HG03575 (cell line): Measurements from ENCODE around the gene TSPAN16.
"Not testable (repeated sequence)": the region's sequence is repeated elsewhere in the genome, so short reads cannot be mapped to it uniquely, and the experiment has no call there.

Source experiments
- ATAC-seq: cut with Tn5 transposase; IDR thresholded peaks from one replicate; pipeline ENCODE4 v1.9.1; 2021; ENCODE audit not compliant: unreplicated experiment, insufficient number of reproducible peaks, low FRiP score; ENCODE audit errors: extremely low read depth

The TSPAN16 gene

GRCh38 chr19:11338121-11338520 lies 42.2 kb downstream of the TSPAN16 start:
- ATAC-seq = no peak

DNA sequence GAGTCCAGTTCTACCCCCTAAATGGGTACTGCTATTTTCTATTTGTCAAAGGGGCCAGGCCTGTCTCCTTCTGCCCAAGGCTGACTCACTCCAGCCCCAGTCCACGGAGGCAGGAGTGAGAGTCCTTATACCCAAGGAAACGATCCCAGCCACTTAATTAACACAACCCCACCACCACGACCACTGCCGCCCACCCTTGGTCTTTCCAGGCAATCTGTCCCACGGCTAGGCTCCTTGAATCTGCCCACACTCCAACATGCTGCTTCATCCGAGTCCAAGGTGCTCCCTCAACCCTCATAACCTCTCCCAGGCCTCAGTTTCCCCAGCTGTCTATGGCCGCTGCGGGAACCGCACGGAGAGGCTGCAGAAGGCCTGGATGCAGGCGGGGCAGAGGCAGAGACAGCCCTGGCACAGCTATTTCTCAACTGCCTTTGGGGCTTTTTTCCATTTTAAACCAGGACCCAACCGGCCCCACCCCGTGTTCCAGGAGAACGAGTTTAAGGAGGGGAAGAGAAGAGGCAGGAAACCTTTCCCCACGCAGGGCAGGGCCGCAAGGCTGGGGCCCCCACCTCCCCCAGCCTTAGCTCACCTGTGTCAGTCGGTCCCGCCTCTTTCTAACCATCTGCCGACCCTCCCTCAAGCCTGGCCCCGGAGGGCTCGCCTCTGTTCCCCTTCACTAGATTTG lies 42.8 kb downstream of the TSPAN16 start:
- no peak for ATAC-seq

GRCh38 chr19:11339254-11340098 lies 43.5 kb downstream of the TSPAN16 start, which contains the start of gene RAB3D:
RAB3D (minus strand) TSS chr19:11339657; CDS start chr19:11337399, 2,258 bp downstream.
- no peak for ATAC-seq

GRCh38 chr19:11340099-11340467 lies 44.1 kb downstream of the TSPAN16 start:
- not testable (repeated sequence) for ATAC-seq

- no peak for ATAC-seq
Observed at GRCh38 chr19:11342429-11342828, 46.5 kb downstream of the TSPAN16 start.

DNA sequence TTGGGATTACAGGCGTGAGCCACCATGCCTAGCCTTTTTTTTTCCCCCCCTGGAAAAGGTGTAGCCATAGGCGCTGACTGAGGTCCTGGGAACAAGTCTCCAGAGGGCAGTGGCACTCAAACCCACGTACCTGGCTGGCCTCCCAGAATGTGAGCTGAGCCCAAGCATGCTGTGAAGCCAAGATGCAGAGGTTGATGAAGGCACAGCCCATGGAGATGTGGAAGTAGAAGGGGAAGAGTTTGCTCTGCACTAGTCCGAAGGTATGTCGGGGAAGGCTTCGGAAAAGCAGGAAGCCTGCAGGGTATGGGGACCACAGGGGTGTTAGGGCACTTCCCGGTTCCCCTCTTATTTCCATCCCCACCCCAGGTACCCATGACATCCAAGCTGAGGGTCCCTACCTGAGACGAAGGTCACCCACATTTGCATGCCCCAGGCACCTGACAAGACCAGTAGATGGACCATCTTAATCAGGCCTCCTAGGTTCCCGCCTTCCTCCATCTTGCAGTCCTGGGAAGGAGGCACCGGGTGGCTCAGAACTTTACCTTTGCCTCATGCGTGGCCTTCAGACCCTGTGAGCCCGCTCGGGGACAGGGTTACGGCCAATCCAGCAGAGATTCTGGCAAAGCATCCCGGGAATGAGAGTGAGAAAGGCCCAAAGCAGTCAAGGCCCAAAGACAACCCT lies 49.3 kb downstream of the TSPAN16 start:
- ATAC-seq = no peak

GRCh38 chr19:11346104-11346940 lies 50.4 kb downstream of the TSPAN16 start, which contains the start of the genes CCDC159 and TMEM205:
CCDC159 (plus strand) TSS chr19:11346519; CDS start chr19:11346607, 88 bp downstream.
TMEM205 (minus strand) TSS chr19:11346268; CDS start chr19:11345619, 649 bp downstream.
- peak; percentile 66 for ATAC-seq

DNA sequence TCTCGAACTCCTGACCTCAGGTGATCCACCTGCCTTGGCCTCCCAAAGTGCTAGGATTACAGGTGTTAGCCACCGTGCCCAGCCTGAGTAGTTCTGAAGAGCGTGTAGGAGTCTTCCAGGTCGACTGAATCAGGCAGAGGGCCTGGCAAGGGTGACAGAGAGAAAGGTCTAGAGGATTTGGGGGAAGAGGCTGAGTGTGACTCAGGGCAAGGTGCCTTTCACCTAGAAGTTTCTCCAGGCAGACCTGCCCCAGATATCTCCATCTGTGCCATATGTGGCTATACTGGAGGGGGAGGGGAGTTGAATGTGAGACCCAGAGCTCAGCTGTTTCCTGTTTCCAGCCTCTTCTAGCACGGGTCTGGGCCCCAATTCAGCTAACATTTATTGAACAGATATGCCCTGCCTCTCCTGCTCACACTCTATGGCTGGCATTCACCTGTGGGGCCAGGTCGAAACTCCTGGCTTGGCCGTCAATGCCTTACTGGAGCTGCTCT lies 51.6 kb downstream of the TSPAN16 start:
- ATAC-seq = no peak

DNA sequence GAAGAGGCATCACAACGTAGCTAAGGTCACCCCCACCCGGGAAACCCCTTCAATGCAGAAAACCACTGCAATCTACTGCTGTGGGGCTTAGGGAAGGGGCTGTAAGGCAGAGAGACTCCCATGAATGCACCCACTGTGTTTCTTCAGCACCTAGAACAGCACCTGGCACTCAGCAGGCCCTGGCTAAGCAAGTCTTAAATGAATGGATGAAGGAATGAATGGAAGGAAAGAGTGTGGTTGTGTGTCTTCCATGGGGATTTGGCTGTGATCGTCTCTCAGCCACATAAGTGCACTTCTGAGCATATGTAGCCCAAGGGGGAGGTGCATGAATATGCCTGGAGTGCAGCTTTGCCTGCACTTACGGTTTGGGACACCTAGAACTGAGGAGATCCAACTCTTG lies 53.2 kb downstream of the TSPAN16 start:
- no peak for ATAC-seq

- not testable (repeated sequence) for ATAC-seq
Observed at GRCh38 chr19:11354102-11354501, 58.1 kb downstream of the TSPAN16 start.

GRCh38 chr19:11355160-11356073 lies 59.5 kb downstream of the TSPAN16 start, which contains the start of gene PLPPR2:
PLPPR2 (plus strand) TSS chr19:11355432; CDS start chr19:11357674, 2,242 bp downstream.
- no peak for ATAC-seq

GRCh38 chr19:11356074-11356397 lies 60.1 kb downstream of the TSPAN16 start:
- no peak for ATAC-seq

DNA sequence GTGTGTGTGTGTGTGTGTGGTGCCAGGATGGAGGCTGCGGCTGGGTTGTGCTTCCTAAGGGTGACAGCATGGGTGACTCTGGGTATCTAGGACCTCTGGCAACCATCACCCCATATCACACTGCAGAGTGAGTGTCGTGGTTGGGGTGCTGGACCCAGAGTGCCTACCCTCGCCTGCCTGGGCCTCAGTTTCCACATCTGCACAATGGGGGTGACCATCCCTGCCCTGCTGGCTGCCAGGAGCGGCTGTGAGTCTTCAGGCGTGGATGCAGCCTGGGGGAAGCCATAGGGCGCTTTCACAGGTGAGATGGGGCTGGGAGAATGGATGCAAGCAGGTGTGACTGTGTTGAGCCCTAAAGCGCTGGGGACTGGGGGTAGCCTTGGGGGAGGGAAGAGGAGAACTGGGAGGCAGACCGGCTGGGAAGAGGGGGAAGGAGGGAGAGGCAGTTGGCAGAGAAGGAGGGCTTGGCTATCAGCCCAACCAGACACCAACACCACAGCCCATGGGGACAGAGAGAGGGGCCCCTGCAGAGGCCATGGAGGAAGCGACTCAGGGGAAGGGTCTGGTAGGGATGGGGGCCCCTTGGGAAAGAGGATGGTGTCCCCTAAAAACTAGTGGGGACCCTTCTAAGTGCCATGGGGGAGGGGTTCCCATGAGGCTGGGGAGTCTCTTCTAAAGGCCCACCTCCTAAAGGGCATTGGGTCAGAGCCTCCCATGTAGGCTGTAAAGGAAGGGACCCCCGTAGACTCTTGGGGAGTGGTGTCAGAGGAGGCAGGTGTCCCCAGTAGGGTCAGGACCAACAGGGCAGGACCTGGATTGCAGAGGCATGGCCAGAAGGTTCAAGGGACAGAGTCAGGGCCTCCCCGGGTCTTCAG lies 61.0 kb downstream of the TSPAN16 start:
- no peak for ATAC-seq

DNA sequence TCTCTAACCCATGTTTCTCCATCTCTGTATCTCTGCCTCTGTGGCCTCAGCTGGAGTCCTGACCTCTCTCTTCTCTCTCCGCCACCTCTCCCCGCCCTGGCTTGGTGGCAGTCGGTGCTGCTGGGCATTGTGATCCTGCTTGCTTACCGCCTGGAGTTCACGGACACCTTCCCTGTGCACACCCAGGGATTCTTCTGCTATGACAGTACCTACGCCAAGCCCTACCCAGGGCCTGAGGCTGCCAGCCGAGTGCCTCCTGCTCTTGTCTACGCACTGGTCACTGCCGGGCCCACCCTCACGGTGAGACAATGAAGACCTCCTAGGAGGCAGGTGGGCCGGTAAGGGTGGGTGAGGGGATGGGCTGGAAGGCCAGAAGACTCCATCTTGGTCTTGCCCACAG lies 63.5 kb downstream of the TSPAN16 start:
- ATAC-seq = no peak

DNA sequence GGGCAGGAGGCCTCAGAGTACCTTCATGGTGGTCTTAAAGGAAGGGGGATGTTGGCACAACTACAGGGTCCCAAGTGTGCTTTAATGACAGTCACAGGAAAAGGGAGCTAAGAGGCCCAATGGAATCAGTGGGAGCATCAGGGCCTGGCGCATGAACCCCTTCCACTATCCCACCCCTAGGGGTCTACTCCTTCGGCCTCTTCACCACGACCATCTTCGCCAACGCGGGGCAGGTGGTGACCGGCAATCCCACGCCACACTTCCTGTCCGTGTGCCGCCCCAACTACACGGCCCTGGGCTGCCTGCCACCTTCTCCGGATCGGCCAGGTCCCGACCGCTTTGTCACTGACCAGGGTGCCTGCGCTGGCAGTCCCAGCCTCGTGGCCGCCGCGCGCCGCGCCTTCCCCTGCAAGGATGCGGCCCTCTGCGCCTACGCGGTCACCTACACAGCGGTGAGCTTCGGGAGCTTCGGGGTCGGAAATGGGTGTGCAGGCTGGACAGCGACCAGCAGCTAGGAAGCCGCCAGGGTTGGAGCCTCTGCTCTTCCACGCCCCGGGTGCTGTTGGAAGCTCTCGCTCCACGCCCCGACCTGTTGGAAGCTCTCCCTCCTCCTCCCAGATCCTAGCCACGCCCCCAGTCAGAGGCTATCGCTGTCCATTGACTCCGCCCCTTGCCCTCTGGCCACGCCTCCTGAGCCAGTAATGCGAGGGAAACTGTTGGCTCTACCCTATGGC lies 65.2 kb downstream of the TSPAN16 start:
- ATAC-seq = no peak
